ENCODE results near the gene CHP1.

DNA sequence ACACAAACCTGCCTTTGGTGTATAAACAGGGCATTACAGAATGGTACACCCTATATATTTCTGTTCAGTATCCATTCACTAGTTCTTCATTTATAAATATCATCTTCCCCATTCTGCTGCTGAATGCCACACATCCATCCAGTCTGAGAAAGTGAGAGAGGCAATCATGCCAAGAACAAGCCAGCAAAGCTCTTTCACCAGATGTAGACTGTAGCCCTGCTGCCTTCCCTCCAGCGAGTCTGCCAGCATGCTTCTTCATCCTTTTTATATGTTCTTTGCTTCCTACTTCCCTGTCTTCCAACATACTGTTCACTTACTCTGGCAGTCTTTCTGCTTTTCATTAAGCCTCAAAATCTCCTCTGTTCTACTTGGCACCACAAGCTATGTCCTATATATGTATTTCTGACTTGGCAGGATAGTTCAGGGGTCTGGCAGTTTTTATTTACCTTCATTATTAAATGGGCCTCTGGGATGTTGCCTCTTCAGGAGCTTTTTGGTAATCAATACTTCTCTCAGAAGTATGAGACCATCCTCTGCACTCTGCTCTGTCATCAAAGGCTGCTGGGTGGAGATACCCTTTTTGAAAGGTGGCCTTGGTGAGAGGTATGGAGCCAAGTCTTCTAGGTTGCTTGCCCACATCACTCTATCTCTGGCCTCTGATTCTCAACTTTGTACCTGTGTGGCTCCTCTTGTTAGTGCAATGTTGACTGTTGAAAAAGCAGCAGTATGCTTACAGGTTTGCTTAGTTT is 48.6 kb downstream of the CHP1 start:
- TF ChIP-seq, protein P1, sequence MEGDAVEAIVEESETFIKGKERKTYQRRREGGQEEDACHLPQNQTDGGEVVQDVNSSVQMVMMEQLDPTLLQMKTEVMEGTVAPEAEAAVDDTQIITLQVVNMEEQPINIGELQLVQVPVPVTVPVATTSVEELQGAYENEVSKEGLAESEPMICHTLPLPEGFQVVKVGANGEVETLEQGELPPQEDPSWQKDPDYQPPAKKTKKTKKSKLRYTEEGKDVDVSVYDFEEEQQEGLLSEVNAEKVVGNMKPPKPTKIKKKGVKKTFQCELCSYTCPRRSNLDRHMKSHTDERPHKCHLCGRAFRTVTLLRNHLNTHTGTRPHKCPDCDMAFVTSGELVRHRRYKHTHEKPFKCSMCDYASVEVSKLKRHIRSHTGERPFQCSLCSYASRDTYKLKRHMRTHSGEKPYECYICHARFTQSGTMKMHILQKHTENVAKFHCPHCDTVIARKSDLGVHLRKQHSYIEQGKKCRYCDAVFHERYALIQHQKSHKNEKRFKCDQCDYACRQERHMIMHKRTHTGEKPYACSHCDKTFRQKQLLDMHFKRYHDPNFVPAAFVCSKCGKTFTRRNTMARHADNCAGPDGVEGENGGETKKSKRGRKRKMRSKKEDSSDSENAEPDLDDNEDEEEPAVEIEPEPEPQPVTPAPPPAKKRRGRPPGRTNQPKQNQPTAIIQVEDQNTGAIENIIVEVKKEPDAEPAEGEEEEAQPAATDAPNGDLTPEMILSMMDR (IDR thresholded peaks at IDR 0.05): no peak
- TF ChIP-seq MXI1 (IDR thresholded peaks at IDR 0.05; ENCODE audit: low read depth, low read length) (no peak), CHD2 (IDR thresholded peaks at IDR 0.05; ENCODE audit: low read length, partially characterized antibody) (no peak), SIN3A (IDR thresholded peaks at IDR 0.05; ENCODE audit: borderline replicate concordance, low read depth, low read length) (no peak), GABPA (IDR thresholded peaks at IDR 0.05; ENCODE audit: low read depth) (no peak), JUND (IDR thresholded peaks at IDR 0.05) (no peak), NFIC (IDR thresholded peaks at IDR 0.05; ENCODE audit: borderline replicate concordance) (no peak)
- TF ChIP-seq, protein P2, sequence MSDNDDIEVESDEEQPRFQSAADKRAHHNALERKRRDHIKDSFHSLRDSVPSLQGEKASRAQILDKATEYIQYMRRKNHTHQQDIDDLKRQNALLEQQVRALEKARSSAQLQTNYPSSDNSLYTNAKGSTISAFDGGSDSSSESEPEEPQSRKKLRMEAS (IDR thresholded peaks at IDR 0.05; ENCODE audit: low read depth): no peak

Measured in SK-N-SH (cell line).